Adrenal gland (tissue), 12 donors: Measurements from ENCODE around the gene KLF15. TPM values are rescaled to one million over a fixed set of nuclear protein-coding genes. Genes with fewer than 3 reads are reported as not detected.

Experiments used
- DNase-seq, 7 donors: peaks; one replicate each; pipeline ENCODE4 v3.0.0-alpha.2; 2019 to 2020
- H3K27ac ChIP-seq, 5 donors: fragments of 200-600 bp; sonication (generic) in 4 of 5; 1 replicate in 3 of 5; 2 replicates in 2 of 5; pipeline versions ENCODE4 v1.5.1 to v1.8.0; 2016 to 2020; ENCODE audit warnings: mild to moderate bottlenecking in 1 of 5
- H3K27me3 ChIP-seq: fragments of 200-600 bp; 2 replicates; pipeline ENCODE4 v1.8.0; 2021
- H3K36me3 ChIP-seq, 2 donors: fragments of 200-600 bp; replicated peaks in 1 of 2; 1 replicate in 1 of 2; 2 replicates in 1 of 2; pipeline versions ENCODE4 v1.5.1 to v1.8.0; 2018 to 2022
- H3K4me1 ChIP-seq, 2 donors: fragments of 200-600 bp; replicated peaks in 1 of 2; 1 replicate in 1 of 2; 2 replicates in 1 of 2; pipeline versions ENCODE4 v1.5.1 to v1.8.0; 2018 to 2021
- H3K4me3 ChIP-seq, 4 donors: fragments of 200-600 bp; sonication (generic) in 3 of 4; one replicate each; pipeline ENCODE4 v1.5.1; 2016 to 2018
- H3K9me3 ChIP-seq, 3 donors: fragments of 200-600 bp; sonication (generic) in 1 of 3; replicated peaks in 1 of 3; 1 replicate in 2 of 3; 2 replicates in 1 of 3; pipeline versions ENCODE4 v1.5.1 to v1.8.0; 2016 to 2021
- POLR2A ChIP-seq, 2 donors: fragments of 450-650 bp; IDR thresholded peaks; one replicate each; pipeline ENCODE4 v1.6.1; 2017; ENCODE audit warnings: antibody characterized with exemption in 2 of 2, mild to moderate bottlenecking in 2 of 2, moderate library complexity in 1 of 2
- WGBS, 4 donors: extraction: QIAGEN DNeasy Blood & Tissue Kit in 2 of 4; methylation state at CpG; one replicate each; pipeline versions ENCODE4 v1.1.5 to v1.1.7; 2013 to 2017; 5-methylcytosine and 5-hydroxymethylcytosine counted together
- intact Hi-C, 2 donors: fragments of 100-400 bp; cut with DNase I; formaldehyde crosslinking; loops; one replicate each; pipeline versions ENCODE4 v1.14.1 to v1.15.0; 2022 to 2023
- polyA plus RNA-seq, 3 donors: library from polyadenylated mRNA; stranded (reverse); fragments of 200-250 nt in 2 of 3; fragments of 350-450 nt in 1 of 3; fragmentation: Illumina TruSeq in 1 of 3; extraction: RNeasy Lipid Tissue Mini Kit (QIAGEN cat#74804) in 1 of 3; gene quantifications; one replicate each; pipeline ENCODE4 v1.2.3, GENCODE V29; 2013 to 2014
- total RNA-seq, 9 donors: library from RNA; depleted of rRNA in 4 of 9; stranded (reverse); fragments of >200 nt in 4 of 9; fragments of 120-200 nt in 1 of 9; fragmentation: NEBNext Ultra II Directional in 1 of 9; extraction: Animal tissue kit (Norgen Biotek cat#: 25700) in 1 of 9; gene quantifications; one replicate each; pipeline versions ENCODE4 v1.1.0 to v1.2.4, GENCODE V29; 2013 to 2023
- TF ChIP-seq, protein P1 (sequence below), 6 experiments: fragments of 450-650 bp in 4 of 6; fragments of 200-600 bp in 2 of 6; sonication (generic) in 1 of 6; IDR thresholded peaks; 1 replicate in 5 of 6; 2 replicates in 1 of 6; pipeline versions ENCODE4 v1.5.1 to v1.8.0; 2016 to 2021; ENCODE audit warnings: antibody characterized with exemption in 6 of 6, mild to moderate bottlenecking in 2 of 6, moderate library complexity in 1 of 6
- donor health status: healthy with polysubstance abuse.
- donor health status: Bipolar disorder and iron deficiency.
- donor health status: DM: yes; HTN: yes; CAD: no.
- donor health status: DM: no; HTN: no; CAD: no.
- donor health status: DM: no; HTN: no; CAD: no.
- donor health status: DM: yes; HTN: yes; CAD: no.

KLF15 gene
- total and polyA plus RNA-seq, 12 donors: 2.0 to 22.4 (median 11.8) TPM

DNA sequence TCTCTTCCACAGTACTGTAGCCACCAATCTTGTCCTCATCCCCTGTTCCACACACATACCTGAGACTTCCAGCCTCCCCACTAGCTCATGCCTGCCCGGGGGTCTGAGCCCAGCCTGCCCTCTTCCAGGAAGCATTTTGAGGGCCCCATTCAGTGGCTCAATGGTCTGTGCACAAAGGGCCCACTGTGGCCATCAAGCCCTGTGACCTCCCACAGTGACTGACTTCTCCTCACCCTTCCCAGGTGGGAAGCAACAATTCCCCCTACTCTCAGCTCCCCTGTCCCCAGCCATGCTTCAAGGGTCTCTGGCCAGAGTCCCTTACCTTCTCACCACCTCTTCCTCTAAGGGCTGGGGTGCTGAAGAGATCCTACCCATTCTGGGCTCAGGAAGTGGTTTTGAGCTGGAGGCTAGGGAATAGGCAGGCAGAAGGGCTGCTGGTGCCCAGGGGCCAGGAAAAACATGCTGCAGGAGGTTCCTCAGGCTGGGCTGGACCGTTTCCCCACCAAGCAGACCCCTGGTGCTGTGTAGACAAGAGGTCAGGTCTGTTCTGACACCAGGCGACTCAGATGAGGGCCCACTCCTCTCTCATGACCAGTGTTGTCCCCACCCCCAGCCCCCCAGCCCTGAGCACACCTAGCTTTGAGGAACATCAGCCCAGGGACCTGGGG lies 3.0 kb upstream of the KLF15 start:
- H3K9me3 ChIP-seq: no peaks in the 10 kb centered on the region
- TF ChIP-seq, protein P1, sequence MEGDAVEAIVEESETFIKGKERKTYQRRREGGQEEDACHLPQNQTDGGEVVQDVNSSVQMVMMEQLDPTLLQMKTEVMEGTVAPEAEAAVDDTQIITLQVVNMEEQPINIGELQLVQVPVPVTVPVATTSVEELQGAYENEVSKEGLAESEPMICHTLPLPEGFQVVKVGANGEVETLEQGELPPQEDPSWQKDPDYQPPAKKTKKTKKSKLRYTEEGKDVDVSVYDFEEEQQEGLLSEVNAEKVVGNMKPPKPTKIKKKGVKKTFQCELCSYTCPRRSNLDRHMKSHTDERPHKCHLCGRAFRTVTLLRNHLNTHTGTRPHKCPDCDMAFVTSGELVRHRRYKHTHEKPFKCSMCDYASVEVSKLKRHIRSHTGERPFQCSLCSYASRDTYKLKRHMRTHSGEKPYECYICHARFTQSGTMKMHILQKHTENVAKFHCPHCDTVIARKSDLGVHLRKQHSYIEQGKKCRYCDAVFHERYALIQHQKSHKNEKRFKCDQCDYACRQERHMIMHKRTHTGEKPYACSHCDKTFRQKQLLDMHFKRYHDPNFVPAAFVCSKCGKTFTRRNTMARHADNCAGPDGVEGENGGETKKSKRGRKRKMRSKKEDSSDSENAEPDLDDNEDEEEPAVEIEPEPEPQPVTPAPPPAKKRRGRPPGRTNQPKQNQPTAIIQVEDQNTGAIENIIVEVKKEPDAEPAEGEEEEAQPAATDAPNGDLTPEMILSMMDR (IDR thresholded peaks at IDR 0.05): no peak
- no peak for TF ChIP-seq POLR2A (IDR thresholded peaks at IDR 0.05)
- no peak overlapping the region for H3K4me3 ChIP-seq
- intact Hi-C loops: loop anchor here in 1 of 2 donors (10.0 kb wide), 1 partner anchor 225 kb away; no protein-coding TSS in a partner anchor
- no peaks in the 10 kb centered on the region for H3K36me3 ChIP-seq
- H3K27me3 ChIP-seq: no peaks in the 10 kb centered on the region
- 54 to 78% (median 58%) methylated on average over 2 to 3 of the region's 3 CpGs for WGBS, 4 donors
- peaks cover 5 to 8% of the 10 kb centered on the region in 2 donors for H3K4me1 ChIP-seq
- no peak overlapping the region for H3K27ac ChIP-seq
- DNase-seq: peak in 1 of 7 donors; percentile 38

DNA sequence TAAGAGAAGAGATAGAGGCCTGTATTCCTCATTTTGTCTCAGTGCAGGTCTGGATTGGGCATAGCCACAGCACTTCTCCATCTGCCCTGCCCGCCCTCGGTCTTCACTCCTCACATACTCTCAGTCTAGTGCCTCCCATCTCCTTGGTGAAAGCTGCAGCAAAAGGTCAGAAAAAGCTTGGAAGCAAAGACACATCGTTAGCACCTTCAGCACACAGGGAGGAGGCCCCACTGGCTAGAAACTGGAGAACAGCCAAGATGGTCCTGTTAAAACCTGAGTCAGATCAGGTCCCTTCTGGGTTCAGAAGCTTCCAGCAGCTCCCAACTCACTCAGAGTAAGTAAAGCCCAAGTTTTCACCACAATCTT lies 1.6 kb upstream of the KLF15 start:
- intact Hi-C loops: no loop called here
- TF ChIP-seq, protein P1 (IDR thresholded peaks at IDR 0.05): no peak
- no peak for TF ChIP-seq POLR2A (IDR thresholded peaks at IDR 0.05)
- H3K4me3 ChIP-seq: no peak overlapping the region
- no peaks in the 10 kb centered on the region for H3K27me3 ChIP-seq
- peaks cover 5 to 22% of the 10 kb centered on the region in 2 donors for H3K4me1 ChIP-seq
- DNase-seq: no peak
- no peak overlapping the region for H3K27ac ChIP-seq
- no peaks in the 10 kb centered on the region for H3K36me3 ChIP-seq
- no peaks in the 10 kb centered on the region for H3K9me3 ChIP-seq
- 84 to 95% (median 88%) methylated on average over 3 of the region's 3 CpGs for WGBS, 4 donors

DNA sequence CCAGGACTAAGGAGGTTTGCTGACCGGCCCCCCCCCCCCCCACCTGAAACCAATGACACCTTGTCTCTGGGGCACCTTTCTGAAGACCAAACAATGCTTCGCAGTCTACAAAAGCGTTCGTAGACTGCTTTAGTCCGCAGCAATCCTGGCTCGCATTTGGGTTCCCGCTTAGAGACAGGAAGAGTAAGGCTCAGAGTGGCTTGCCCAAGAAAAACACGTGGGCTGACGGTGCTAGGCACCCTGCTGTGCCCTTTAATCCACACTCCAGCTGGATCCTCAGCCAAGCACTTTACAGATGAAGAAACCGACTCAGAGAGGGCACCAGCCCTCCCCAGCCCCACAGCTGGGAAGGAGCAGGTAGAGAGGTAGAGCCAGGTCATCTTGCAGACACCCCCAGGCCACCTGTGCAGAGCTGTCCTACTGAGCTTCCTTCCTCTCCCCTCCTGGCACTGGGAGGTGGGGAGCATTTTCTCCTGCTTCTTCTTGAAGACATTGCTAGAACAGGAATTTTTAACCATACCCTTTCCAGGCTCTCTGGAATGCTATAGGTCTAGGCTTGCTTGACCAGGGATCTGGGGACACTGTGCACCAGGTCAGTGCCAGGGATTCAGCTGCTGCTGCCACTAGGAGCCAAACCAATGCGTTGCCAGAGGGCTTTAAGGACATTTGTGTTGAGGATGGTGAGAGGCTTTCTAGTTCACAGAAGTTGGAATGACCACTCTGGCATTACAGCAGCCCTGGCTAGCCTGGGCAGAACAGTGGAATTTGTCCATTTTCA lies 1.0 kb upstream of the KLF15 start:
- H3K27ac ChIP-seq: peak overlapping the region in 1 of 5 donors; percentile 98
- intact Hi-C loops: no loop called here
- 3 to 26% (median 10%) methylated on average over 3 to 11 of the region's 11 CpGs for WGBS, 4 donors
- peak overlapping the region in 1 of 4 donors; percentile 91 for H3K4me3 ChIP-seq
- peaks cover 5 to 25% of the 10 kb centered on the region in 2 donors for H3K4me1 ChIP-seq
- peak in 5 of 7 donors; percentile 43 to 67 (median 50) for DNase-seq
- H3K36me3 ChIP-seq: no peaks in the 10 kb centered on the region
- no peaks in the 10 kb centered on the region for H3K27me3 ChIP-seq
- TF ChIP-seq, protein P1 (IDR thresholded peaks at IDR 0.05): no peak
- TF ChIP-seq POLR2A (IDR thresholded peaks at IDR 0.05): no peak
- no peaks in the 10 kb centered on the region for H3K9me3 ChIP-seq
